Breast epithelium (tissue), 4 donors: ENCODE data around the gene MYO1D. TPM values are rescaled to one million over a fixed set of nuclear protein-coding genes. Genes with fewer than 3 reads are reported as not detected.

Source experiments
- DNase-seq, 2 donors: peaks; one replicate each; pipeline ENCODE4 v3.0.0-alpha.2; 2019; ENCODE audit warnings: low spot score in 2 of 2
- H3K27ac ChIP-seq, 2 donors: fragments of 200-600 bp; sonication (generic) in 1 of 2; one replicate each; pipeline ENCODE4 v1.5.1; 2016 to 2019; ENCODE audit warnings: mild to moderate bottlenecking in 1 of 2
- H3K27me3 ChIP-seq, 2 donors: fragments of 200-600 bp; sonication (generic) in 1 of 2; one replicate each; pipeline versions ENCODE4 v1.5.1 to v1.6.0; 2017 to 2019; ENCODE audit warnings: control low read depth in 1 of 2, mild to moderate bottlenecking in 1 of 2
- H3K36me3 ChIP-seq: fragments of 200-600 bp; one replicate; pipeline ENCODE4 v1.5.1; 2019
- H3K4me1 ChIP-seq, 2 donors: fragments of 200-600 bp; sonication (generic); one replicate each; pipeline ENCODE4 v1.5.1; 2016 to 2019; ENCODE audit warnings: control low read depth in 1 of 2
- H3K4me3 ChIP-seq, 3 donors: fragments of 200-600 bp; sonication (generic); 1 replicate in 2 of 3; 2 replicates in 1 of 3; pipeline ENCODE4 v1.5.1; 2016 to 2019; ENCODE audit warnings: mild to moderate bottlenecking in 3 of 3, moderate library complexity in 2 of 3
- H3K9me3 ChIP-seq, 2 donors: fragments of 200-600 bp; sonication (generic) in 1 of 2; one replicate each; pipeline ENCODE4 v1.5.1; 2016 to 2019; ENCODE audit warnings: control low read depth in 1 of 2
- POLR2A ChIP-seq: fragments of 450-650 bp; IDR thresholded peaks from one replicate; pipeline ENCODE4 v1.6.1; 2016; ENCODE audit warnings: antibody characterized with exemption, mild to moderate bottlenecking, moderate library complexity
- POLR2AphosphoS5 ChIP-seq, 3 donors: sonication (generic); formaldehyde crosslinking; IDR thresholded peaks; one replicate each; pipeline ENCODE4 v1.6.1; 2017; ENCODE audit warnings: antibody characterized with exemption in 3 of 3
- intact Hi-C: fragments of 100-400 bp; cut with DNase I; formaldehyde crosslinking; loops from one replicate; pipeline ENCODE4 v1.15.1; 2023; ENCODE audit warnings: low total_unique reads
- total RNA-seq, 3 donors: library from RNA; depleted of rRNA; stranded (reverse); fragments of >200 nt; gene quantifications; one replicate each; pipeline ENCODE4 v1.1.0, GENCODE V29; 2016
- TF ChIP-seq, protein P1 (sequence below), 3 donors: fragments of 450-650 bp; IDR thresholded peaks; one replicate each; pipeline ENCODE4 v1.5.1; 2016 to 2017; ENCODE audit warnings: antibody characterized with exemption in 3 of 3, mild to moderate bottlenecking in 3 of 3, moderate library complexity in 3 of 3

The MYO1D gene
- total RNA-seq, 3 donors from 2014 or later = 54.4 to 114 (median 76.7) TPM

DNA sequence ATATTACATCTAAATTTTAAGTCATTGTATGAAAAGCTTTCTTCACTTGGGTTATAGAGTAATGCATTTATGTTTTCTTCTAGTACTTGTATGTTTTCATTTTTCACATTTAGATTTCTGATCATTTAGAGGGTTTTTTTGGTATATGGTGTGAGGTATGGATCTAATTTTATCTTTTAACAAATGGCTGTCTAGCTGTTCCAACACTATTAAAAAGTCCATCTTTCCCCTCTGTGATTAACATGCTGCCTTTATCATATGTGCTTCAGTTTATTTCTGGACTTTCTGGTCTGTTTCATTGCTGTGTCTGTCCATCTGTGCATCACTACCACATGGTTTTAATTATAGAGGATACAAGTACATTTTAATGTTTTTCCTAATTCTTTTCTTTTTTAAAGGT is 163.8 kb downstream of the MYO1D start:
- intact Hi-C loops = no loop called here
- Histone ChIP-seq H3K27me3 (no peaks in the 10 kb centered on the region), H3K36me3 (no peaks in the 10 kb centered on the region), H3K4me1 (no peaks in the 10 kb centered on the region), H3K9me3 (no peaks in the 10 kb centered on the region), H3K4me3 (no peak overlapping the region), H3K27ac (no peak overlapping the region)
- TF ChIP-seq POLR2A (no peak), POLR2AphosphoS5 (IDR thresholded peaks at IDR 0.05) (no peak)
- TF ChIP-seq, protein P1, sequence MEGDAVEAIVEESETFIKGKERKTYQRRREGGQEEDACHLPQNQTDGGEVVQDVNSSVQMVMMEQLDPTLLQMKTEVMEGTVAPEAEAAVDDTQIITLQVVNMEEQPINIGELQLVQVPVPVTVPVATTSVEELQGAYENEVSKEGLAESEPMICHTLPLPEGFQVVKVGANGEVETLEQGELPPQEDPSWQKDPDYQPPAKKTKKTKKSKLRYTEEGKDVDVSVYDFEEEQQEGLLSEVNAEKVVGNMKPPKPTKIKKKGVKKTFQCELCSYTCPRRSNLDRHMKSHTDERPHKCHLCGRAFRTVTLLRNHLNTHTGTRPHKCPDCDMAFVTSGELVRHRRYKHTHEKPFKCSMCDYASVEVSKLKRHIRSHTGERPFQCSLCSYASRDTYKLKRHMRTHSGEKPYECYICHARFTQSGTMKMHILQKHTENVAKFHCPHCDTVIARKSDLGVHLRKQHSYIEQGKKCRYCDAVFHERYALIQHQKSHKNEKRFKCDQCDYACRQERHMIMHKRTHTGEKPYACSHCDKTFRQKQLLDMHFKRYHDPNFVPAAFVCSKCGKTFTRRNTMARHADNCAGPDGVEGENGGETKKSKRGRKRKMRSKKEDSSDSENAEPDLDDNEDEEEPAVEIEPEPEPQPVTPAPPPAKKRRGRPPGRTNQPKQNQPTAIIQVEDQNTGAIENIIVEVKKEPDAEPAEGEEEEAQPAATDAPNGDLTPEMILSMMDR (IDR thresholded peaks at IDR 0.05) = no peak
- DNase-seq = no peak

DNA sequence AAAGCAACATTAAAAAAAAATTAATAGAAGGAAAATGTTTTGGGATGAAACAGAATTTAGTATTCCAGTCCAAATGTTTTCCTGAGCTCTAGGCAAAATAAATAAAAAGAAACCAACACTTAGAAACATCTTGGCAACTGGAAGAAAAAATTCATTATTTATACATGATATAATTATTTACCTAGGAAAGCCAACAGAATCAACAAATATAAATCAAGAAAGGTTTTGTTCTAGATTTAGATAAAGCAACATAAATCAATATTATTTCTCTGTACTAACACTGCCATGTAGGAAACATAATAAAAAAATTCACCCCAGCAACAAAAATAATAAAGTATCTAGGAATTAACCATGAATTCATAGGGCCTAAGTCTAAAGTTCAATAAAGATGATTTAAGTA is 167.4 kb downstream of the MYO1D start:
- intact Hi-C loops = no loop called here
- TF ChIP-seq POLR2A (no peak), POLR2AphosphoS5 (IDR thresholded peaks at IDR 0.05) (no peak)
- TF ChIP-seq, protein P1 (IDR thresholded peaks at IDR 0.05) = no peak
- Histone ChIP-seq H3K9me3 (no peaks in the 10 kb centered on the region), H3K36me3 (no peaks in the 10 kb centered on the region), H3K4me3 (no peak overlapping the region), H3K4me1 (no peaks in the 10 kb centered on the region), H3K27ac (no peak overlapping the region), H3K27me3 (no peaks in the 10 kb centered on the region)
- no peak for DNase-seq

DNA sequence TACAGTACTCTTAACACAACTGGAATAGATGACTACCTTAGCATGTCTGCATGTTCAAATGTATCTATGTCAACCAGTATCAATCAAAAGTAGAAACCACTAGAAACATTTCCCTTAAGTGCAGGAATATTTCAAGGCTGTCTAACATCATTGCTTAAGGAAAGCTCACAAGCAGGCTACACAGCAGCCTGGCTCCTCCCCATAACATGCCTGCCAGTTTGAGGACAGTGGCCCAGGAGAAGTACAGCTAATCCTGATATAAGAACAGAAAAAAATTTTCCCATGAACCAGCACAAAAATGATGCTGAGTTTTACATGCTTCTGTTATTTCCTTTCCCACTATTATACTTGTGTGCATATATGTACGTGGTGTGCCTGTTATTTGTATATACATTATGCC is 175.1 kb downstream of the MYO1D start:
- H3K9me3 ChIP-seq = no peaks in the 10 kb centered on the region
- no peaks in the 10 kb centered on the region for H3K27me3 ChIP-seq
- no peak overlapping the region for H3K4me3 ChIP-seq
- no peak overlapping the region for H3K27ac ChIP-seq
- no peak for DNase-seq
- no peaks in the 10 kb centered on the region for H3K36me3 ChIP-seq
- intact Hi-C loops = no loop called here
- H3K4me1 ChIP-seq = no peaks in the 10 kb centered on the region
- TF ChIP-seq POLR2AphosphoS5 (IDR thresholded peaks at IDR 0.05) (no peak), POLR2A (no peak)
- TF ChIP-seq, protein P1 (IDR thresholded peaks at IDR 0.05) = no peak

DNA sequence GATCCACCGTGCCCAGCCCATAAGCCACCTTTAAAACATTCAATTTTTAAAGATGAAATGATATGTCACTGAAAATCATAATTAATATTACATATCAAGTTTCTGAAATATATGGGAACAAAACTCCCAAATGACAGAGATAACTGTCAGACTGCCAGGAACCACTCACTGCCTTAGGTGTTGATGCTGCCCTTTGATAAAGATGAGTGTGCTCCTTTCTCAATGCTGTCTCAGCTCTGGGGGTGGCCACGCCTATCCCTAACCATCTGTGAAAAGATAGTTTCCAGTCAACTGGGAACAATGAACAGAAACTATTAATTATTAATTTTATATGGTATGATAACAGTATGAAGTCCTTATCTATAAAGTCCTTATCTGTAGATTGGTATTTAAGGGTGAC is 177.7 kb downstream of the MYO1D start:
- TF ChIP-seq POLR2AphosphoS5 (IDR thresholded peaks at IDR 0.05) (no peak), POLR2A (no peak)
- TF ChIP-seq, protein P1 (IDR thresholded peaks at IDR 0.05) = no peak
- intact Hi-C loops = no loop called here

DNA sequence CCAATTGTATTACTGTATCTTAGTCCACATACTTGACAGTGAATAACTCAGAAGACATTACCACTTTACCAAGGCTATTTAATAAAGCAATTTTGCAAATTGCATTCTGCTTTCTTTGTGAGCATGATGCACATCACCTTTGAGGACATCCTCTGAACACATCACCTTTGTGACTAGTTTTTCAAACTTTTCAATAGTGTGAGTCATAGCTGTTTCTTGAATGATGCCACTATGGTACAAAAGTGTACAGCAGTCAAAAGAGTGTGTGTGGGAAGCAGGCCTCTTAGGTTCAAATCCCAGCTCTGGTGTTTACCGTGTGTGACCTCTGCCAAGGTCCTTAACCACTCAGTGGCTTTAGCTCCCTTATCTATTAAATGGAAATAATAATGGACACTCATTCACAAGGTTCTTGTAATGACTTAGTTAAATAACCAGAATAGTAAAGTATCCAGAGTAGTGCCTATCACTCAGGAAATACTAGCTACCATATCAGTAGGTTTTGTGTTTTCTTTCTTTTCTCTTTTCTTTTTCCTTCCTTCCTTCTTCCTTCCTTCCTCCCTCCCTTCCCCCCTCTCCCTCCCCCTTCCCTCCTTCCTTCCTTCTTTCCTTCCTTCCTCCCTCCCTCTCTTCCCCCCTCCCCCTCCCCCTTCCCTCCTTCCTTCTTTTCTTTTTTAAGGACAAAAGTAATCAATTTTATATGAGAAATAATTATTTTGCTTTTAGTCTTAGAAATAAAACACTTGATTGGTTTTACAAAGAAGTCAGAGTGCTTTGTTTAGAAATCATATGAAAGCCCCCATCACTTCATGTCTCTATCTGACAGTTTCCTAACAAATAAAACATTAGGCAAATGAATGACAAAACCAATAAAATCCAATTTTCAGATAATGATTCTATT is 178.9 kb downstream of the MYO1D start:
- no peak for DNase-seq
- no peak overlapping the region for H3K27ac ChIP-seq
- H3K9me3 ChIP-seq = no peaks in the 10 kb centered on the region
- intact Hi-C loops = no loop called here
- H3K27me3 ChIP-seq = no peaks in the 10 kb centered on the region
- no peaks in the 10 kb centered on the region for H3K4me1 ChIP-seq
- no peak overlapping the region for H3K4me3 ChIP-seq
- TF ChIP-seq POLR2AphosphoS5 (IDR thresholded peaks at IDR 0.05) = no peak
- H3K36me3 ChIP-seq = no peaks in the 10 kb centered on the region

More for the DNA sequence above, 177.7 kb downstream of the MYO1D start:
- Histone ChIP-seq H3K4me1 (no peaks in the 10 kb centered on the region), H3K27ac (no peak overlapping the region), H3K36me3 (no peaks in the 10 kb centered on the region), H3K27me3 (no peaks in the 10 kb centered on the region), H3K9me3 (no peaks in the 10 kb centered on the region), H3K4me3 (no peak overlapping the region)
- DNase-seq = no peak
